RWPE1 (cell line): ENCODE data around the gene CPLX3.

Experiments
- CTCF ChIA-PET: fragments of 350-600 bp; sonication (Branson Sonifier 250); formaldehyde crosslinking; extraction: SDS; loops from one replicate; lab custom pipeline; 2021; lab: Yijun Ruan, JAX
- POLR2A ChIA-PET: fragments of 400-600 bp; formaldehyde crosslinking; extraction: SDS; loops from one replicate; lab custom pipeline; 2020; ENCODE audit warnings: antibody characterized with exemption; ENCODE audit not compliant: low non-redundant PET; lab: Yijun Ruan, JAX
- DNase-seq: peaks from one replicate; pipeline ENCODE4 v3.0.0; 2012; ENCODE audit warnings: low spot score
- H3K27ac ChIP-seq: fragments of 450-650 bp; 2 replicates; pipeline ENCODE4 v1.5.1; 2017
- TF ChIP-seq, protein P1 (sequence below): fragments of 450-650 bp; conservative IDR thresholded peaks from 2 replicates; pipeline ENCODE4 v1.5.1; 2017; ENCODE audit warnings: low read depth, mild to moderate bottlenecking

The CPLX3 gene

DNA sequence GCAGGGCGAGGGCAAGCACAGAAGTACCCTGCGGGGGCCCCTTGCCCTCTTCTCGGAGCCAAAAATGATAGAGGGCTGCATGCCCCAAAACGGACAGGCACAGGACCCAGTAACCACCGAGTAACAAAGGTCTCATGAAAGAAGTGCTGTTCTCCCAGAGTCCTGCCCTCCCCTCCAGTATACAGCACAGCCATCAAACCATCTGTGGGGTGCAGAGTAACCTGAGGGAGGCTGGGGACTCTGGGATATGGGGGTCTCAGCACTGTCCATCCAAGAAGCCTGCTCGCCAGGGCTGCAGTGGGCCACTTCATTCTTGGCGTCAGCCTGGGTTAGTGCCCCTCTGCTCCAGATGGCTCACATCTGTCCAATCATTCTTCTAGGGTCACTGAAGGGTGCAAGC, 10.4 kb downstream of the CPLX3 start:
- ChIA-PET POLR2A (interaction anchor here (0.5 kb wide), 1 partner anchor 26 kb away, joined by 3 read pairs; no protein-coding TSS in a partner anchor), CTCF (interaction anchor here (0.6 to 1.6 kb wide), 4 partner anchors 23 to 74 kb away, joined by 3 to 6 read pairs (median 3); no protein-coding TSS in a partner anchor)
- TF ChIP-seq, protein P1, sequence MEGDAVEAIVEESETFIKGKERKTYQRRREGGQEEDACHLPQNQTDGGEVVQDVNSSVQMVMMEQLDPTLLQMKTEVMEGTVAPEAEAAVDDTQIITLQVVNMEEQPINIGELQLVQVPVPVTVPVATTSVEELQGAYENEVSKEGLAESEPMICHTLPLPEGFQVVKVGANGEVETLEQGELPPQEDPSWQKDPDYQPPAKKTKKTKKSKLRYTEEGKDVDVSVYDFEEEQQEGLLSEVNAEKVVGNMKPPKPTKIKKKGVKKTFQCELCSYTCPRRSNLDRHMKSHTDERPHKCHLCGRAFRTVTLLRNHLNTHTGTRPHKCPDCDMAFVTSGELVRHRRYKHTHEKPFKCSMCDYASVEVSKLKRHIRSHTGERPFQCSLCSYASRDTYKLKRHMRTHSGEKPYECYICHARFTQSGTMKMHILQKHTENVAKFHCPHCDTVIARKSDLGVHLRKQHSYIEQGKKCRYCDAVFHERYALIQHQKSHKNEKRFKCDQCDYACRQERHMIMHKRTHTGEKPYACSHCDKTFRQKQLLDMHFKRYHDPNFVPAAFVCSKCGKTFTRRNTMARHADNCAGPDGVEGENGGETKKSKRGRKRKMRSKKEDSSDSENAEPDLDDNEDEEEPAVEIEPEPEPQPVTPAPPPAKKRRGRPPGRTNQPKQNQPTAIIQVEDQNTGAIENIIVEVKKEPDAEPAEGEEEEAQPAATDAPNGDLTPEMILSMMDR, result no peak
- no peak overlapping the region for H3K27ac ChIP-seq
- no peak for DNase-seq

DNA sequence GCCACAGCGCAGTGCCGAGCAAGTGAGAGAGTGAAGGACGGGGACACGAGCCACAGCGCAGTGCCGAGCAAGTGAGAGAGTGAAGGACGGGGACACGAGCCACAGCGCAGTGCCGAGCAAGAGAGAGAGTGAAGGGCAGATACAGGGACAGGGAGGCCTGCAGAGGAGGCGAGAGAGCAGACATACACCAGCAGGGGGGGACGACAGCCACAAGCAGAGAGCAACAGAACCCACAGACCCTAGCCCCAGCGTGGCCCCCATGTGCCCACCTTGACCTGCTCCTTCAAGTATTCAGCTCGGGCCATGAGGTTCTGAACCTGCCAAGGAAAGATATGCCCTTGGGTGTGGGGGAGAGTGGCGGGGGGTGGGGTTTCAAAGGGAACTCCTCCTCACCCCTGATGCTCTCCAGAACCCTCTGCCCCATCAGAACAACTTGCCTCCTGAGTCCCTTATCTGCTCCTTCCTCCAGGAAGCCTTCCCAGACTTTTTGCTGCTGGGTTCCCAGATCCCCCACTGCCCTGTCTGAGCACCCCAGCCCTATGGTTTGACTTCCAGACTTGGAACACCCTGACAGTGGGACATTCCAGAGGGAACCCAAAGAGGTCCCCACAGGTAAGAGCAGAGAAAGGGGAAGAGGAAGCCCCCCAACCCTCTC, 11.2 kb downstream of the CPLX3 start:
- DNase-seq, result no peak
- POLR2A ChIA-PET, result no interaction called here
- TF ChIP-seq, protein P1, result no peak
- CTCF ChIA-PET, result interaction anchor here (0.6 to 1.0 kb wide), 5 partner anchors 24 to 74 kb away, joined by 3 to 5 read pairs (median 3); no protein-coding TSS in a partner anchor
- H3K27ac ChIP-seq, result no peak overlapping the region

DNA sequence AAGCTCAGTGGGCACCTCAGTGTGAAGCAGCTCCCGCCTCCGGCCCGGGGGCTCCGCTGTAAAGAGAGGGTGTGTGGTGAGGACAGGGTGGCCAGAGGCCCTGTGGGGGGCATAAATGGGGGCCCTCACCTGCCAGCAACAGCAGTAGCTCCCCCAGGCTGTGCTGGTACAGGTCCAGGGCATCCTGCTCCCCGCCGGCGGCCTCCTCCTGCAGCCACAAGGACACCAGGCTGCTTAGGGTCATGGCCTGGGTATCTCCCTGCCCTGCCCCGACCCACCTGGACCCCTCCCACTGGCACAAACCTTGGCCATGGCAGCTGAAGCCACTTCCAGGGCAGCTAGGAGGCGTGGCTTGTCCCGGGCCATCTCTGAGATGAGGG, 11.7 kb downstream of the CPLX3 start:
- DNase-seq, result no peak
- TF ChIP-seq, protein P1, result no peak
- no peak overlapping the region; the same call in 1 of the 2 replicates for H3K27ac ChIP-seq
- ChIA-PET CTCF (interaction anchor here (0.7 kb wide), 1 partner anchor 63 kb away, joined by 5 read pairs; no protein-coding TSS in a partner anchor), POLR2A (no interaction called here)

DNA sequence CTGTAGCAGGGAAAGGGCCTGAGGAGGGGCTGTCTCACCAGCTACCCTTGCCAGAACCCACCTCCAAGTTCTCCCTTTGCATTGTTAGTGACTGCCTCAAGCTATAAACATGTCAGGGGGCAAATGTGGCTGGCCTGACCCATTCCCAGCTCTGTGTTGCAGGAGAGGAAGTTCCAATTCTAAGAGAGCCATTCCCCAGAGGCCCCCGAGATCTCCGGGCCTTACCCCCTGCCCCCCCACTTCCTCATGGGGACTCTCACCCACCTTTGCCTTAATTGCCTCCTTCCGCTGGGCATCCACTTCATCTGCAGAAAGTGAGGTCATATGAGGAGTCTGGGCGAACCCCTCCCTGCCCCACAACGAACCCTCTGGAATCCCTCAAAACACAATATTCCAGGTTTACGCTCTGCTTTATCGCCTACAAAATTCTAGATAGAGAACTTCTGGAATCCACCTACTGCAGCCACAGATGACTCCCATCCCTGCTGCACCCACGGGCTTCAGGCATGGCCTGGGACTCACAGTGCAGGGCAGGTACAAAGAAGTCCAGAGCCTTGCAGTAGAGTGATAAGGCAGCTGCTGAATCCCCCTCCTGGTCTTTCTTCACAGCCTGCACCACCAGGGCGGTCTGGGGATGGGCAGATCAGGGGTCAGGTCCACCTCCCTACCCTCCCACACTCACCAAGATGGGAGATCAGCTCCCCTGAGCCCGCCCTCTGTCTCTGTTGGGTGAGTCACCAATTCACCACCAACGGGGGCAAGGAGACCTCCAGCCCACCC, 12.5 kb downstream of the CPLX3 start:
- ChIA-PET CTCF (no interaction called here), POLR2A (no interaction called here)
- TF ChIP-seq, protein P1, result no peak
- no peak for DNase-seq
- H3K27ac ChIP-seq, result peak overlapping the region; percentile 9; the same call in 1 of the 2 replicates

DNA sequence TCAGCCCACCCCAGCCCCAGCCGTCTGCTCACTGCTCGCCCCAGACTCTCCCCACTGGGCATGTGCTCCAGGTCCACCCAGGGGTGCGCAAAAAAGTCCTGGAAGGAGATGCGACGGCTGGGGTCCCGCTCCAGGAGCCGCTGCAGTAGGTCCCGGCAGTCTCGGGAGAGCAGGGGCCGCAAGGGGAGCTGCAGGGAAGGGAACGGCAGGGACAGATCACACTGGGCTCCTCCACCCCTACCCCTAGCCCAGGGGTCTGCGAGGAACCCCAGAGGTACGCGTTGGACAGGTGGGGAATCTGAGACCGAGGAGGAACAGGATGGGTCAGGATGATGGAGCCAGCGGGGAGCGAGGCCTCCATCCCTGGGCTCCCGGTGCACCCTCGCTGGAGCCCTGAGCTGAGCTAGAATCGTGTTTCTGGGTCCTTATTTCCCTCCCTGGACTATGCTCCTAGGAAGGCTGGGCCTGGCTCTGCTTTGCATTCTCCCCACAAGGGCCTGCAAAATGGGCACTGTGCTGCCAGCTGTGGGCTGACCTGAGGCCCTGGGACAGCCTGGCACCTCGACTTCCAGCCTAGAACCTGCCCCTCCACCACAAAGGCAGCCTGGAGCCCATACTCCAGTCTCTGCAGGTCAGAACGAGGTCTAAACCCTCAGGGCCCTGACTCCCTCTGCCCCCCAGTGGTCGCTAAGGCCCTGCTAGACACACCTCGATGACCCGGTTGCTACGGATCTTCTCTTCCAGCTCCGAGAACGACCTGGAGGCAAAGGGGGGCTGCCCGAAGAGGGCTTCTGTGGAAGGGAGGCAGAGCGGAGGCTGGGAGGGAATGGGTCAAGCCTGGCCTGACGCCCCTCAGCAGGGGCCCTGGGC, 13.3 kb downstream of the CPLX3 start:
- H3K27ac ChIP-seq, result peak overlapping the region; percentile 81
- CTCF ChIA-PET, result no interaction called here
- POLR2A ChIA-PET, result interaction anchor here (0.6 kb wide), 1 partner anchor 65 kb away, joined by 3 read pairs; no protein-coding TSS in a partner anchor
- DNase-seq, result no peak
- TF ChIP-seq, protein P1, result no peak
